WTC11 (cell line): ENCODE measurements around the gene FAM107B. TPM values are rescaled to one million over a fixed set of nuclear protein-coding genes. Genes with fewer than 3 reads are reported as not detected.

Experiments
- ATAC-seq: fragments of 200-7000 bp; cut with Tn5 transposase; 2 replicates; pipeline ENCODE4 v1.10.0; 2021; ENCODE audit warnings: mild to moderate bottlenecking, moderate library complexity
- CTCF ChIA-PET: fragments of 300-600 bp; sonication (Branson Sonifier 250); formaldehyde crosslinking; loops from one replicate; lab custom pipeline; 2021; ENCODE audit warnings: antibody characterized with exemption; lab: Charles Lee
- POLR2A ChIA-PET: fragments of 350-600 bp; sonication (Branson Sonifier 250); formaldehyde crosslinking; loops from one replicate; lab custom pipeline; 2021; ENCODE audit warnings: antibody characterized with exemption; lab: Charles Lee
- DNase-seq: peaks from one replicate; pipeline ENCODE4 v3.0.0; 2021; ENCODE audit warnings: low spot score
- H3K27ac Mint-ChIP-seq: 2 replicates; pipeline ENCODE4 v1.8.0; 2021; ENCODE audit warnings: mixed read lengths
- H3K27me3 Mint-ChIP-seq: 2 replicates; pipeline ENCODE4 v1.8.0; 2021; ENCODE audit warnings: low read depth, mild to moderate bottlenecking, moderate library complexity, mixed read lengths
- H3K36me3 Mint-ChIP-seq: 2 replicates; pipeline ENCODE4 v1.8.0; 2021; ENCODE audit warnings: mixed read lengths
- H3K4me1 Mint-ChIP-seq: 2 replicates; pipeline ENCODE4 v1.8.0; 2022; ENCODE audit warnings: mixed read lengths
- H3K4me3 Mint-ChIP-seq: 2 replicates; pipeline ENCODE4 v1.8.0; 2021; ENCODE audit warnings: mild to moderate bottlenecking, moderate library complexity, mixed read lengths
- H3K9me3 Mint-ChIP-seq: 2 replicates; pipeline ENCODE4 v1.8.0; 2021; ENCODE audit warnings: mixed read lengths
- GRHL2 ChIP-seq: fragments of 250-450 bp; sonication (Bioruptor Pico); IDR thresholded peaks from 2 replicates; pipeline ENCODE4 v1.8.0; 2022; ENCODE audit warnings: mild to moderate bottlenecking, moderate library complexity; ENCODE audit not compliant: insufficient replicate concordance, severe bottlenecking
- JAZF1 ChIP-seq: fragments of 250-450 bp; sonication (Bioruptor Pico); IDR thresholded peaks from 2 replicates; pipeline ENCODE4 v1.9.0; 2021; ENCODE audit warnings: moderate library complexity, mild to moderate bottlenecking, inconsistent platforms
- NFE2L1 ChIP-seq: sonication (generic); formaldehyde crosslinking; IDR thresholded peaks from 2 replicates; pipeline ENCODE4 v1.8.1; 2023; ENCODE audit warnings: missing genetic modification reagents
- NR1H2 ChIP-seq: sonication (generic); formaldehyde crosslinking; IDR thresholded peaks from 2 replicates; pipeline ENCODE4 v1.9.0; 2021; ENCODE audit warnings: mild to moderate bottlenecking, moderate library complexity, missing genetic modification reagents
- NR2C2 ChIP-seq: sonication (generic); formaldehyde crosslinking; IDR thresholded peaks from 2 replicates; pipeline ENCODE4 v1.8.0; 2022; ENCODE audit warnings: mild to moderate bottlenecking, missing genetic modification reagents
- TCF7 ChIP-seq: sonication (generic); formaldehyde crosslinking; IDR thresholded peaks from 2 replicates; pipeline ENCODE4 v1.8.0; 2022; ENCODE audit warnings: mild to moderate bottlenecking, low read depth, missing genetic modification reagents, moderate library complexity
- ZNF138 ChIP-seq: sonication (generic); formaldehyde crosslinking; conservative IDR thresholded peaks from 2 replicates; pipeline ENCODE4 v1.8.1; 2022; ENCODE audit warnings: mild to moderate bottlenecking, moderate library complexity, missing genetic modification reagents
- ZNF396 ChIP-seq: fragments of 250-450 bp; sonication (Bioruptor Pico); IDR thresholded peaks from 2 replicates; pipeline ENCODE4 v1.8.0; 2021; ENCODE audit warnings: mild to moderate bottlenecking, moderate library complexity, borderline replicate concordance
- ZNF671 ChIP-seq: fragments of 250-450 bp; sonication (Bioruptor Pico); IDR thresholded peaks from 2 replicates; pipeline ENCODE4 v1.8.0; 2021; ENCODE audit warnings: mild to moderate bottlenecking
- total RNA-seq: library from RNA; stranded (reverse); gene quantifications from 3 replicates; pipeline ENCODE4 v1.2.3, GENCODE V29; 2021
- TF ChIP-seq, protein P1 (sequence below): sonication (generic); formaldehyde crosslinking; IDR thresholded peaks from 2 replicates; pipeline ENCODE4 v1.8.1; 2023; ENCODE audit warnings: mild to moderate bottlenecking, missing genetic modification reagents
- TF ChIP-seq, protein P2 (sequence below): fragments of 250-450 bp; sonication (Bioruptor Pico); conservative IDR thresholded peaks from 2 replicates; pipeline ENCODE4 v1.9.0; 2021; ENCODE audit warnings: mild to moderate bottlenecking
- TF ChIP-seq, protein P3 (sequence below): sonication (generic); formaldehyde crosslinking; IDR thresholded peaks from 2 replicates; pipeline ENCODE4 v1.8.1; 2023; ENCODE audit warnings: mild to moderate bottlenecking, missing genetic modification reagents, moderate library complexity
- TF ChIP-seq, protein P4 (sequence below): fragments of 200-600 bp; IDR thresholded peaks from 2 replicates; pipeline ENCODE4 v1.8.0; 2022; ENCODE audit warnings: antibody characterized with exemption
- TF ChIP-seq, protein P5 (sequence below): sonication (generic); formaldehyde crosslinking; conservative IDR thresholded peaks from 2 replicates; pipeline ENCODE4 v1.8.1; 2022; ENCODE audit warnings: mild to moderate bottlenecking, missing genetic modification reagents
- TF ChIP-seq, protein P6 (sequence below): sonication (generic); formaldehyde crosslinking; IDR thresholded peaks from 2 replicates; pipeline ENCODE4 v1.8.0; 2022; ENCODE audit warnings: mild to moderate bottlenecking, missing genetic modification reagents
- TF ChIP-seq, protein P7 (sequence below): fragments of 250-450 bp; sonication (Bioruptor Pico); IDR thresholded peaks from 2 replicates; pipeline ENCODE4 v1.8.0; 2021; ENCODE audit warnings: mild to moderate bottlenecking
- TF ChIP-seq, protein P8 (sequence below): sonication (generic); formaldehyde crosslinking; IDR thresholded peaks from 2 replicates; pipeline ENCODE4 v1.8.0; 2023; ENCODE audit warnings: missing genetic modification reagents, mild to moderate bottlenecking, borderline replicate concordance

FAM107B gene
- total RNA-seq, 1 experiment from 2014 or later = 22.4 TPM

DNA sequence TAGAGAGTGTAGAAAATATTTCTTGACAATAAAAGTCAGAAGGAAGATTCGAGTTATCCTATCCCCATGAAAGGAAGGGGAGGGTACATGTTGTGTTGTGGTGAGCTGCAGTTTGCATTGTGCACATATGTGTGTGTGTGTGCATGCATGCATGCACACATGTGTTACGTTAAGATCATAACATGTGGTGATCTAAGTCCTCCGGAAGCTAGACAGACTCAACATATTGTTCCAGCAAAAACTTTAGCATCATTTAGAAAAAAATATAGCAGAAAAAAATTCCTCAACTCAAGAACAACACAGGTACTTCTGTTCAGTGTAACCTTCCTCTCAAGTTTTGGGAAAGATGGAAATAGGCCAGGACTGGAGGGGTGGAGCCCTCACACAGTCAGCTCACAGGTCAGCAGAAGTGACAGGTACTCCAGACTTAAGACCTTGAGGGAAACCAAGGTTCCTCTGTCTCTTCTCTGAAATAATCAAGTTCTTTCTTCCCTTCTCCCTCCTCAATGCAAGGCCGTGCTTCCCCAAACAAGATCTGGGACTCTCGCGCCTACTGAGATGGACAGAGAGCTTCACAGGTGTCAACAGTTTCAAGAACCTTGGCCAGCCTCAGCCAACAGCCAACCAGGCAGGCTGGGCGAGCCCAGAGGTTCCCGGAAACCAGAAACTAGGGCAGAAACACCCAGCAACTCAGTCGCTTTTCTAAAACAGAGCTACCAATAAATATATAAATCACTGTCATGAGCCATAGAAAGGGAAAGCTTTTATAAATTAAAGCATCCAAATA lies 205.2 kb downstream of the FAM107B start:
- POLR2A ChIA-PET = no interaction called here
- peaks cover 15% of the 10 kb centered on the region for H3K9me3 Mint-ChIP-seq
- H3K4me3 Mint-ChIP-seq = no peak overlapping the region
- H3K27me3 Mint-ChIP-seq = 0 out of 2 replicates have a peak, but pooled peaks cover 2% of the 10 kb centered on the region
- H3K4me1 Mint-ChIP-seq = peaks cover 8% of the 10 kb centered on the region; the same call in 1 of the 2 replicates
- DNase-seq = no peak
- CTCF ChIA-PET = no interaction called here
- no peak for ATAC-seq
- H3K36me3 Mint-ChIP-seq = peaks cover 24% of the 10 kb centered on the region
- no peak for TF ChIP-seq NR1H2
- TF ChIP-seq, protein P1, sequence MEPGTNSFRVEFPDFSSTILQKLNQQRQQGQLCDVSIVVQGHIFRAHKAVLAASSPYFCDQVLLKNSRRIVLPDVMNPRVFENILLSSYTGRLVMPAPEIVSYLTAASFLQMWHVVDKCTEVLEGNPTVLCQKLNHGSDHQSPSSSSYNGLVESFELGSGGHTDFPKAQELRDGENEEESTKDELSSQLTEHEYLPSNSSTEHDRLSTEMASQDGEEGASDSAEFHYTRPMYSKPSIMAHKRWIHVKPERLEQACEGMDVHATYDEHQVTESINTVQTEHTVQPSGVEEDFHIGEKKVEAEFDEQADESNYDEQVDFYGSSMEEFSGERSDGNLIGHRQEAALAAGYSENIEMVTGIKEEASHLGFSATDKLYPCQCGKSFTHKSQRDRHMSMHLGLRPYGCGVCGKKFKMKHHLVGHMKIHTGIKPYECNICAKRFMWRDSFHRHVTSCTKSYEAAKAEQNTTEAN (CRISPR knock-in tag) = no peak
- TF ChIP-seq, protein P2, sequence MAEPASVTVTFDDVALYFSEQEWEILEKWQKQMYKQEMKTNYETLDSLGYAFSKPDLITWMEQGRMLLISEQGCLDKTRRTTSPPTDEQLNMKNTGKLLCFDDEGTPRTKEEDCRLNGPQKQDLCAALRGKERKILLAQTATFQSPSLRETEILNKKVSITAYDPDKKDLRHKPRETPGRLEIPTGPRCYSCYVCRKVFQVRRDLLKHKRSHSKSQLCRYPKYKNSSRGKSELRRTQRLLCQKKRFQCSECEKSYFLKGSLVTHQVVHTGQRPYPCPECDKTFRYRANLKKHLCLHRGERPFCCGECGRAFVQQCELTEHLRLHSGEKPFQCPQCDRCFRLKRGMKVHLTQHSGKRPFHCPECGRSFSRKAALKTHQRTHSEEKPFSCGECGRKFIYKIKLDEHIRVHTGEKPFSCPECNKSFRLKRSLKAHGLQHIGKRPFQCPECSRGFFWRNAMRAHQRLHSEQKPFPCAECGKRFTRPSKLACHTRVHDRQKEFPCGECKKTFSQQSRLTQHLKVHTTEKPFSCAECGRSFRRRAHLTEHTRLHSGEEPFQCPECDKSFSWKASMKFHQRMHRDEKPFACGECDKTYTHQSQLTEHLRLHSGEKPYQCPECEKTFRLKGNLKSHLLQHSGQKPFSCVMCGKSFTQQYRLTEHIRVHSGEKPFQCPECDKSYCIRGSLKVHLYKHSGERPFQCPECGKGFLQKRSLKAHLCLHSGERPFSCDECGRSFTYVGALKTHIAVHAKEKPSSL (CRISPR knock-in tag) = no peak
- TF ChIP-seq ZNF671 (CRISPR knock-in tag) = no peak
- TF ChIP-seq, protein P3, sequence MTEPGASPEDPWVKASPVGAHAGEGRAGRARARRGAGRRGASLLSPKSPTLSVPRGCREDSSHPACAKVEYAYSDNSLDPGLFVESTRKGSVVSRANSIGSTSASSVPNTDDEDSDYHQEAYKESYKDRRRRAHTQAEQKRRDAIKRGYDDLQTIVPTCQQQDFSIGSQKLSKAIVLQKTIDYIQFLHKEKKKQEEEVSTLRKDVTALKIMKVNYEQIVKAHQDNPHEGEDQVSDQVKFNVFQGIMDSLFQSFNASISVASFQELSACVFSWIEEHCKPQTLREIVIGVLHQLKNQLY (CRISPR knock-in tag) = no peak
- TF ChIP-seq, protein P4, sequence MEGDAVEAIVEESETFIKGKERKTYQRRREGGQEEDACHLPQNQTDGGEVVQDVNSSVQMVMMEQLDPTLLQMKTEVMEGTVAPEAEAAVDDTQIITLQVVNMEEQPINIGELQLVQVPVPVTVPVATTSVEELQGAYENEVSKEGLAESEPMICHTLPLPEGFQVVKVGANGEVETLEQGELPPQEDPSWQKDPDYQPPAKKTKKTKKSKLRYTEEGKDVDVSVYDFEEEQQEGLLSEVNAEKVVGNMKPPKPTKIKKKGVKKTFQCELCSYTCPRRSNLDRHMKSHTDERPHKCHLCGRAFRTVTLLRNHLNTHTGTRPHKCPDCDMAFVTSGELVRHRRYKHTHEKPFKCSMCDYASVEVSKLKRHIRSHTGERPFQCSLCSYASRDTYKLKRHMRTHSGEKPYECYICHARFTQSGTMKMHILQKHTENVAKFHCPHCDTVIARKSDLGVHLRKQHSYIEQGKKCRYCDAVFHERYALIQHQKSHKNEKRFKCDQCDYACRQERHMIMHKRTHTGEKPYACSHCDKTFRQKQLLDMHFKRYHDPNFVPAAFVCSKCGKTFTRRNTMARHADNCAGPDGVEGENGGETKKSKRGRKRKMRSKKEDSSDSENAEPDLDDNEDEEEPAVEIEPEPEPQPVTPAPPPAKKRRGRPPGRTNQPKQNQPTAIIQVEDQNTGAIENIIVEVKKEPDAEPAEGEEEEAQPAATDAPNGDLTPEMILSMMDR = no peak
- TF ChIP-seq ZNF396 (CRISPR knock-in tag) = no peak
- TF ChIP-seq ZNF138 (CRISPR knock-in tag) = no peak
- TF ChIP-seq GRHL2 (CRISPR knock-in tag) = no peak
- no peak for TF ChIP-seq NFE2L1
- TF ChIP-seq, protein P5, sequence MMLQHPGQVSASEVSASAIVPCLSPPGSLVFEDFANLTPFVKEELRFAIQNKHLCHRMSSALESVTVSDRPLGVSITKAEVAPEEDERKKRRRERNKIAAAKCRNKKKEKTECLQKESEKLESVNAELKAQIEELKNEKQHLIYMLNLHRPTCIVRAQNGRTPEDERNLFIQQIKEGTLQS (CRISPR knock-in tag) = no peak
- H3K27ac Mint-ChIP-seq = no peak overlapping the region

DNA sequence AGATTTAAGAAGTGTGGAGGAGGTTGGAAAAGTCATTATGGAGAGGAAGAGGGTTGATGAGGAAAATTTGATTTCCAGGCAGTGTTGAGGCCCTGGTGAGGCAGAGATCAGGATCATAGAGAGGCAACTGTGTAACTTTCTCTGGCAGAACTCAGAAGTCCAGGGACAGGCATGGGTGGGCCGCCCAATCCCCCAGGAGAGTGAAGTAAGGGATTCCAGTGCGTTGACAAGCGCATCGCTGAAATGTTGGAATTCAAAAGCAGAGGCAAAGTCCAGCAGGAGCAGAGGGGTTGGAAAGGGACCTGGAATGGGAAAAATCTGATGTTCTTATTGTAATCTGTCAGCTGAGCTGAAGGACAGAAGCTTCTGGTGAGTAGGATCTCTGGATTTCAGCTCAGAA lies 207.3 kb downstream of the FAM107B start:
- 0 out of 2 replicates have a peak, but pooled peaks cover 2% of the 10 kb centered on the region for H3K27me3 Mint-ChIP-seq
- H3K4me3 Mint-ChIP-seq = no peak overlapping the region
- no peak overlapping the region for H3K27ac Mint-ChIP-seq
- ChIA-PET CTCF (no interaction called here), POLR2A (no interaction called here)
- H3K4me1 Mint-ChIP-seq = peaks cover 18% of the 10 kb centered on the region
- H3K9me3 Mint-ChIP-seq = peaks cover 15% of the 10 kb centered on the region
- DNase-seq (no peak), ATAC-seq (no peak)
- peaks cover 24% of the 10 kb centered on the region for H3K36me3 Mint-ChIP-seq
- TF ChIP-seq, protein P6, sequence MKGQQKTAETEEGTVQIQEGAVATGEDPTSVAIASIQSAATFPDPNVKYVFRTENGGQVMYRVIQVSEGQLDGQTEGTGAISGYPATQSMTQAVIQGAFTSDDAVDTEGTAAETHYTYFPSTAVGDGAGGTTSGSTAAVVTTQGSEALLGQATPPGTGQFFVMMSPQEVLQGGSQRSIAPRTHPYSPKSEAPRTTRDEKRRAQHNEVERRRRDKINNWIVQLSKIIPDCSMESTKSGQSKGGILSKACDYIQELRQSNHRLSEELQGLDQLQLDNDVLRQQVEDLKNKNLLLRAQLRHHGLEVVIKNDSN (CRISPR knock-in tag) = no peak
- TF ChIP-seq TCF7 (no peak), NR1H2 (no peak), NR2C2 (no peak), JAZF1 (CRISPR knock-in tag) (no peak), ZNF138 (CRISPR knock-in tag) (no peak)
- TF ChIP-seq, protein P7, sequence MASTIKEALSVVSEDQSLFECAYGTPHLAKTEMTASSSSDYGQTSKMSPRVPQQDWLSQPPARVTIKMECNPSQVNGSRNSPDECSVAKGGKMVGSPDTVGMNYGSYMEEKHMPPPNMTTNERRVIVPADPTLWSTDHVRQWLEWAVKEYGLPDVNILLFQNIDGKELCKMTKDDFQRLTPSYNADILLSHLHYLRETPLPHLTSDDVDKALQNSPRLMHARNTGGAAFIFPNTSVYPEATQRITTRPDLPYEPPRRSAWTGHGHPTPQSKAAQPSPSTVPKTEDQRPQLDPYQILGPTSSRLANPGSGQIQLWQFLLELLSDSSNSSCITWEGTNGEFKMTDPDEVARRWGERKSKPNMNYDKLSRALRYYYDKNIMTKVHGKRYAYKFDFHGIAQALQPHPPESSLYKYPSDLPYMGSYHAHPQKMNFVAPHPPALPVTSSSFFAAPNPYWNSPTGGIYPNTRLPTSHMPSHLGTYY (CRISPR knock-in tag) = no peak
- TF ChIP-seq, protein P8, sequence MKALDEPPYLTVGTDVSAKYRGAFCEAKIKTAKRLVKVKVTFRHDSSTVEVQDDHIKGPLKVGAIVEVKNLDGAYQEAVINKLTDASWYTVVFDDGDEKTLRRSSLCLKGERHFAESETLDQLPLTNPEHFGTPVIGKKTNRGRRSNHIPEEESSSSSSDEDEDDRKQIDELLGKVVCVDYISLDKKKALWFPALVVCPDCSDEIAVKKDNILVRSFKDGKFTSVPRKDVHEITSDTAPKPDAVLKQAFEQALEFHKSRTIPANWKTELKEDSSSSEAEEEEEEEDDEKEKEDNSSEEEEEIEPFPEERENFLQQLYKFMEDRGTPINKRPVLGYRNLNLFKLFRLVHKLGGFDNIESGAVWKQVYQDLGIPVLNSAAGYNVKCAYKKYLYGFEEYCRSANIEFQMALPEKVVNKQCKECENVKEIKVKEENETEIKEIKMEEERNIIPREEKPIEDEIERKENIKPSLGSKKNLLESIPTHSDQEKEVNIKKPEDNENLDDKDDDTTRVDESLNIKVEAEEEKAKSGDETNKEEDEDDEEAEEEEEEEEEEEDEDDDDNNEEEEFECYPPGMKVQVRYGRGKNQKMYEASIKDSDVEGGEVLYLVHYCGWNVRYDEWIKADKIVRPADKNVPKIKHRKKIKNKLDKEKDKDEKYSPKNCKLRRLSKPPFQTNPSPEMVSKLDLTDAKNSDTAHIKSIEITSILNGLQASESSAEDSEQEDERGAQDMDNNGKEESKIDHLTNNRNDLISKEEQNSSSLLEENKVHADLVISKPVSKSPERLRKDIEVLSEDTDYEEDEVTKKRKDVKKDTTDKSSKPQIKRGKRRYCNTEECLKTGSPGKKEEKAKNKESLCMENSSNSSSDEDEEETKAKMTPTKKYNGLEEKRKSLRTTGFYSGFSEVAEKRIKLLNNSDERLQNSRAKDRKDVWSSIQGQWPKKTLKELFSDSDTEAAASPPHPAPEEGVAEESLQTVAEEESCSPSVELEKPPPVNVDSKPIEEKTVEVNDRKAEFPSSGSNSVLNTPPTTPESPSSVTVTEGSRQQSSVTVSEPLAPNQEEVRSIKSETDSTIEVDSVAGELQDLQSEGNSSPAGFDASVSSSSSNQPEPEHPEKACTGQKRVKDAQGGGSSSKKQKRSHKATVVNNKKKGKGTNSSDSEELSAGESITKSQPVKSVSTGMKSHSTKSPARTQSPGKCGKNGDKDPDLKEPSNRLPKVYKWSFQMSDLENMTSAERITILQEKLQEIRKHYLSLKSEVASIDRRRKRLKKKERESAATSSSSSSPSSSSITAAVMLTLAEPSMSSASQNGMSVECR (CRISPR knock-in tag) = no peak
